K562 (cell line): ENCODE results near the gene SH3YL1. TPM values are rescaled to one million over a fixed set of nuclear protein-coding genes. Genes with fewer than 3 reads are reported as not detected.

Source experiments
- ATAC-seq: fragments of 200-7000 bp; cut with Tn5 transposase; 3 replicates; pipeline ENCODE4 v1.9.1; 2020; ENCODE audit warnings: moderate library complexity
- BruUV-seq: library from RNA; stranded (reverse); fragments of 400-500 nt; replicated peaks from 2 replicates; lab custom pipeline; 2021; lab: Mats Ljungman, UMichigan
- CTCF ChIA-PET: fragments of 300-600 bp; formaldehyde crosslinking; extraction: SDS; loops from one replicate; lab custom pipeline; 2021; ENCODE audit warnings: low intra/inter-chr PET ratio; lab: Yijun Ruan, JAX
- POLR2A ChIA-PET: fragments of 300-600, 350-650 bp; sonication (Branson Sonifier 250); formaldehyde crosslinking; extraction: SDS; loops from one replicate; lab custom pipeline; 2021; ENCODE audit warnings: antibody characterized with exemption, inconsistent platforms; lab: Yijun Ruan, JAX
- DNase-seq, 4 experiments: peaks; one replicate each; pipeline versions ENCODE4 v3.0.0 to v3.0.0-alpha.2; 2011 to 2018; ENCODE audit warnings: low spot score in 3 of 4, mixed read lengths in 3 of 4; ENCODE audit errors: extremely low read depth in 1 of 4
- FAIRE-seq: peaks from 2 replicates; lab custom pipeline; 2011; peaks lifted over from hg19 to GRCh38; lab: Jason Lieb, UNC
- H2AFZ ChIP-seq: 2 replicates; pipeline ENCODE4 v1.6.0; 2011; ENCODE audit warnings: low read depth, low read length, control low read depth, inconsistent platforms
- H3K27ac ChIP-seq: fragments of 200-600 bp; 3 replicates; pipeline ENCODE4 v1.8.0; 2011; ENCODE audit warnings: low read depth, mild to moderate bottlenecking, control low read depth, inconsistent platforms, low read length, moderate library complexity, mixed read lengths; ENCODE audit errors: extremely low read depth
- H3K27me3 ChIP-seq, 2 experiments: fragments of 300-600 bp in 1 of 2; 2 replicates in 1 of 2; 3 replicates in 1 of 2; pipeline versions ENCODE4 v1.6.0 to v1.8.0; 2011; ENCODE audit warnings: inconsistent platforms in 2 of 2, low read length in 2 of 2, mild to moderate bottlenecking in 1 of 2, mixed read lengths in 1 of 2, moderate library complexity in 1 of 2; ENCODE audit not compliant: control insufficient read depth in 2 of 2, insufficient read depth in 2 of 2
- H3K36me3 ChIP-seq: fragments of 300-600 bp; 3 replicates; pipeline ENCODE4 v1.8.0; 2011; ENCODE audit warnings: mild to moderate bottlenecking, low read length, inconsistent platforms; ENCODE audit not compliant: control insufficient read depth, insufficient read depth
- H3K4me1 ChIP-seq, 2 experiments: fragments of 200-600 bp in 1 of 2; replicated peaks in 1 of 2; 2 replicates in 1 of 2; 3 replicates in 1 of 2; pipeline versions ENCODE4 v1.5.1 to v1.8.0; 2011; ENCODE audit warnings: inconsistent platforms in 2 of 2, low read length in 2 of 2, mild to moderate bottlenecking in 1 of 2, mixed read lengths in 1 of 2, moderate library complexity in 1 of 2; ENCODE audit not compliant: control insufficient read depth in 2 of 2, insufficient read depth in 2 of 2
- H3K4me2 ChIP-seq: 2 replicates; pipeline ENCODE4 v1.6.1; 2011; ENCODE audit warnings: low read length, control low read depth, inconsistent platforms, mixed read lengths; ENCODE audit not compliant: insufficient read depth
- H3K4me3 ChIP-seq: fragments of 200-600 bp; sonication (generic), shearing (Covaris generic); 2 replicates; pipeline ENCODE4 v1.5.1; 2016; ENCODE audit warnings: control low read depth, inconsistent platforms
- H3K79me2 ChIP-seq: fragments of 200-600 bp; 3 replicates; pipeline ENCODE4 v1.8.0; 2011; ENCODE audit warnings: low read length, inconsistent platforms; ENCODE audit not compliant: control insufficient read depth, insufficient read depth
- H3K9ac ChIP-seq, 2 experiments: 2 replicates each; pipeline versions ENCODE4 v1.6.0 to v1.6.1; 2011; ENCODE audit warnings: low read depth in 2 of 2, low read length in 2 of 2, control low read depth in 1 of 2, inconsistent platforms in 1 of 2, mild to moderate bottlenecking in 1 of 2, mixed read lengths in 1 of 2; ENCODE audit not compliant: insufficient read depth in 1 of 2
- H3K9me1 ChIP-seq: one replicate; pipeline ENCODE4 v1.6.0; 2011; ENCODE audit warnings: inconsistent platforms, mild to moderate bottlenecking, low read length, moderate library complexity; ENCODE audit not compliant: control insufficient read depth, insufficient read depth
- H3K9me3 ChIP-seq: replicated peaks from 2 replicates; pipeline ENCODE4 v1.5.1; 2011; ENCODE audit warnings: low read depth, low read length, inconsistent platforms; ENCODE audit not compliant: control insufficient read depth, insufficient read depth
- H4K20me1 ChIP-seq: replicated peaks from 2 replicates; pipeline ENCODE4 v1.6.1; 2011; ENCODE audit warnings: low read length, inconsistent platforms, mixed read lengths; ENCODE audit not compliant: control insufficient read depth, insufficient read depth
- ATF3 ChIP-seq, 2 experiments: fragments of 450-650 bp in 1 of 2; sonication (generic) in 1 of 2; formaldehyde crosslinking in 1 of 2; IDR thresholded peaks in 1 of 2; conservative IDR thresholded peaks in 1 of 2; 2 replicates each; pipeline versions ENCODE4 v1.6.1 to v1.8.1; 2016 to 2023; ENCODE audit warnings: mild to moderate bottlenecking in 2 of 2, moderate library complexity in 2 of 2, inconsistent platforms in 1 of 2, missing genetic modification reagents in 1 of 2
- EGR1 ChIP-seq: fragments of 450-650 bp; conservative IDR thresholded peaks from 2 replicates; pipeline ENCODE4 v1.6.1; 2017; ENCODE audit warnings: mild to moderate bottlenecking
- FOXJ2 ChIP-seq: fragments of 200-800 bp; sonication (Bioruptor generic); IDR thresholded peaks from 2 replicates; pipeline ENCODE4 v1.6.1; 2016; ENCODE audit warnings: missing genetic modification characterization, missing compliant biosample characterization
- HDAC1 ChIP-seq, 2 experiments: fragments of 450-650 bp; IDR thresholded peaks; 2 replicates each; pipeline ENCODE4 v1.6.1; 2016 to 2017; ENCODE audit warnings: inconsistent platforms in 1 of 2, mild to moderate bottlenecking in 1 of 2, moderate library complexity in 1 of 2
- NR2F6 ChIP-seq: fragments of 450-650 bp; formaldehyde crosslinking; IDR thresholded peaks from 2 replicates; pipeline ENCODE4 v1.4.0; 2020; ENCODE audit warnings: mild to moderate bottlenecking
- PRMT5 ChIP-seq: sonication (generic); formaldehyde crosslinking; IDR thresholded peaks from 2 replicates; pipeline ENCODE4 v1.5.0; 2020; ENCODE audit warnings: missing genetic modification reagents
- RBM22 ChIP-seq: fragments of 200-400 bp; formaldehyde crosslinking; IDR thresholded peaks from 2 replicates; pipeline ENCODE4 v1.6.1; 2018; ENCODE audit warnings: low read length, low read depth; ENCODE audit not compliant: poor library complexity, severe bottlenecking
- RBM25 ChIP-seq: fragments of 200-400 bp; formaldehyde crosslinking; IDR thresholded peaks from 2 replicates; pipeline ENCODE4 v1.6.1; 2018; ENCODE audit warnings: low read length, low read depth, moderate library complexity; ENCODE audit not compliant: severe bottlenecking
- SAFB2 ChIP-seq: fragments of 200-400 bp; formaldehyde crosslinking; IDR thresholded peaks from 2 replicates; pipeline ENCODE4 v1.6.1; 2018; ENCODE audit warnings: borderline replicate concordance, low read length, low read depth, moderate library complexity; ENCODE audit not compliant: severe bottlenecking
- SNIP1 ChIP-seq: fragments of 450-650 bp; IDR thresholded peaks from 2 replicates; pipeline ENCODE4 v1.7.1; 2017; ENCODE audit warnings: low read depth, mild to moderate bottlenecking
- SRSF3 ChIP-seq: fragments of 200-400 bp; formaldehyde crosslinking; IDR thresholded peaks from 2 replicates; pipeline ENCODE4 v1.6.1; 2016; ENCODE audit warnings: mild to moderate bottlenecking, low read length, moderate library complexity; ENCODE audit not compliant: insufficient read depth
- THAP12 ChIP-seq: fragments of 250-450 bp; sonication (Bioruptor Pico); IDR thresholded peaks from 2 replicates; pipeline ENCODE4 v1.9.0; 2021; ENCODE audit warnings: mild to moderate bottlenecking, inconsistent platforms
- ZNF124 ChIP-seq: sonication (generic); formaldehyde crosslinking; IDR thresholded peaks from 2 replicates; pipeline ENCODE4 v1.8.1; 2022; ENCODE audit warnings: missing genetic modification reagents
- ZNF41 ChIP-seq: fragments of 250-450 bp; sonication (Bioruptor Pico); conservative IDR thresholded peaks from 2 replicates; pipeline ENCODE4 v1.4.0; 2020; ENCODE audit warnings: mild to moderate bottlenecking
- WGBS: fragments of 100-300 bp; shearing (Covaris generic); methylation state at CpG from one replicate; pipeline ENCODE4 v1.1.6; 2016; ENCODE audit warnings: low coverage, mixed read lengths; ENCODE audit not compliant: insufficient coverage; ENCODE audit errors: missing lambda C conversion rate; 5-methylcytosine and 5-hydroxymethylcytosine counted together
- in situ Hi-C: fragments of 300-500 bp; cut with MboI; formaldehyde crosslinking; loops from 4 replicates; pipeline ENCODE4 v1.15.0; 2018; ENCODE audit warnings: inconsistent platforms, mixed read lengths
- intact Hi-C: fragments of 100-400 bp; cut with micrococcal nuclease; formaldehyde crosslinking; loops from 2 replicates; pipeline ENCODE4 v1.14.2; 2022
- polyA plus RNA-seq, 8 experiments: library from polyadenylated mRNA; depleted of rRNA in 4 of 8; stranded (reverse) in 5 of 8; unstranded in 3 of 8; fragments of >200 nt; fragmentation: Nextera tagmentation in 2 of 8; fragmentation: Illumina TruSeq in 1 of 8; extraction: Ambion mirVana in 2 of 8; extraction: Trizol in 1 of 8; gene quantifications; 2 replicates each; pipeline versions ENCODE4 v1.2.1 to v1.2.3, GENCODE V29; 2011 to 2014; ENCODE audit warnings: inconsistent platforms in 1 of 8, missing spikeins in 1 of 8
- total RNA-seq, 7 experiments: library from RNA; depleted of rRNA in 6 of 7; stranded (reverse); fragments of >200 nt in 6 of 7; fragmentation: Illumina TruSeq in 2 of 7; extraction: Trizol in 2 of 7; gene quantifications; 2 replicates each; pipeline versions ENCODE4 v1.2.1 to v1.2.3, GENCODE V29; 2011 to 2021; ENCODE audit warnings: low replicate concordance in 1 of 7

SH3YL1 gene
- total and polyA plus RNA-seq, 9 of the 15 experiments (the other 6 are each of a cell fraction or from before 2014, with no cell fraction given): 3.9 to 7.8 (median 5.3) TPM

- no peak for TF ChIP-seq THAP12
- no peak for TF ChIP-seq PRMT5 (CRISPR knock-in tag)
- no peak for TF ChIP-seq ATF3 (IDR thresholded peaks at IDR 0.05)
- TF ChIP-seq ATF3 (CRISPR knock-in tag; conservative IDR thresholded peaks at IDR 0.05): no peak
- TF ChIP-seq HDAC1 (IDR thresholded peaks at IDR 0.05): no peak
- no peak for TF ChIP-seq ZNF41
- no peak for TF ChIP-seq SNIP1
- no peak for TF ChIP-seq RBM25
- no peak for TF ChIP-seq FOXJ2
- no peak for TF ChIP-seq NR2F6 (CRISPR knock-in tag)
- TF ChIP-seq EGR1: no peak
- TF ChIP-seq ZNF124 (CRISPR knock-in tag): no peak
- no peak for TF ChIP-seq RBM22
- no peak for TF ChIP-seq SAFB2
- TF ChIP-seq SRSF3: no peak
- H3K4me3 ChIP-seq: no peak overlapping the region
- no peaks in the 10 kb centered on the region; the same call in 1 of the 2 replicates for H4K20me1 ChIP-seq
- CTCF ChIA-PET: no interaction called here
- no peaks in the 10 kb centered on the region for H3K36me3 ChIP-seq
- no peak overlapping the region for H3K9ac ChIP-seq
- no peaks in the 10 kb centered on the region for H3K4me1 ChIP-seq
- in situ Hi-C loops: no loop called here
- no peak for FAIRE-seq
- POLR2A ChIA-PET: no interaction called here
- BruUV-seq: no TSS peak
- no peak overlapping the region for H3K4me2 ChIP-seq
- DNase-seq: no peak
- ATAC-seq: no peak
- H3K9me3 ChIP-seq: no peaks in the 10 kb centered on the region
- WGBS: 1% methylated on average over 9 of the region's 9 CpGs
- H2AFZ ChIP-seq: no peak overlapping the region
- no peaks in the 10 kb centered on the region for H3K9me1 ChIP-seq
- intact Hi-C loops: no loop called here
- no peak overlapping the region for H3K27ac ChIP-seq
- H3K79me2 ChIP-seq: no peaks in the 10 kb centered on the region
- H3K27me3 ChIP-seq: peaks cover 7 to 10% of the 10 kb centered on the region in 2 experiments; a peak in 3 of 5 replicates
Measured at GRCh38 chr2:305366-305765, 41.5 kb upstream of the SH3YL1 start.
